Peyer's patch (tissue), 4 donors: ENCODE results near the gene TATDN2.

Experiments used
- POLR2A ChIP-seq, 2 donors: fragments of 450-650 bp; IDR thresholded peaks; one replicate each; pipeline ENCODE4 v1.5.1; 2017; ENCODE audit warnings: antibody characterized with exemption in 2 of 2, mild to moderate bottlenecking in 2 of 2, moderate library complexity in 2 of 2
- TF ChIP-seq, protein P1 (sequence below), 6 experiments: fragments of 450-650 bp in 4 of 6; fragments of 200-600 bp in 2 of 6; sonication (generic) in 1 of 6; IDR thresholded peaks; one replicate each; pipeline ENCODE4 v1.5.1; 2017 to 2019; ENCODE audit warnings: antibody characterized with exemption in 6 of 6, mild to moderate bottlenecking in 3 of 6, moderate library complexity in 1 of 6

- TF ChIP-seq, protein P1, sequence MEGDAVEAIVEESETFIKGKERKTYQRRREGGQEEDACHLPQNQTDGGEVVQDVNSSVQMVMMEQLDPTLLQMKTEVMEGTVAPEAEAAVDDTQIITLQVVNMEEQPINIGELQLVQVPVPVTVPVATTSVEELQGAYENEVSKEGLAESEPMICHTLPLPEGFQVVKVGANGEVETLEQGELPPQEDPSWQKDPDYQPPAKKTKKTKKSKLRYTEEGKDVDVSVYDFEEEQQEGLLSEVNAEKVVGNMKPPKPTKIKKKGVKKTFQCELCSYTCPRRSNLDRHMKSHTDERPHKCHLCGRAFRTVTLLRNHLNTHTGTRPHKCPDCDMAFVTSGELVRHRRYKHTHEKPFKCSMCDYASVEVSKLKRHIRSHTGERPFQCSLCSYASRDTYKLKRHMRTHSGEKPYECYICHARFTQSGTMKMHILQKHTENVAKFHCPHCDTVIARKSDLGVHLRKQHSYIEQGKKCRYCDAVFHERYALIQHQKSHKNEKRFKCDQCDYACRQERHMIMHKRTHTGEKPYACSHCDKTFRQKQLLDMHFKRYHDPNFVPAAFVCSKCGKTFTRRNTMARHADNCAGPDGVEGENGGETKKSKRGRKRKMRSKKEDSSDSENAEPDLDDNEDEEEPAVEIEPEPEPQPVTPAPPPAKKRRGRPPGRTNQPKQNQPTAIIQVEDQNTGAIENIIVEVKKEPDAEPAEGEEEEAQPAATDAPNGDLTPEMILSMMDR (IDR thresholded peaks at IDR 0.05) = no peak
- no peak for TF ChIP-seq POLR2A (IDR thresholded peaks at IDR 0.05)
Observed at GRCh38 chr3:10306156-10306555, 57.9 kb downstream of the TATDN2 start.
